ENCODE measurements around the gene KRTAP2-1.
"Not testable (repeated sequence)": the region's sequence is repeated elsewhere in the genome, so short reads cannot be mapped to it uniquely, and the experiment has no call there.

The KRTAP2-1 gene

GRCh38 chr17:41034346-41034935 is 12.7 kb downstream of the KRTAP2-1 start, which contains the start of gene KRTAP1-3:
TSS of gene KRTAP1-3 (minus strand) at chr17:41034874. CDS start at chr17:41034821, 53 bp downstream.
- not testable (repeated sequence) for H3K9me3 Mint-ChIP-seq, H3K27ac Mint-ChIP-seq, H3K4me1 Mint-ChIP-seq, H3K4me3 Mint-ChIP-seq, H3K36me3 Mint-ChIP-seq
- ATAC-seq = peak; percentile 41
- H3K27me3 Mint-ChIP-seq = peaks cover 48% of the 10 kb centered on the region

DNA sequence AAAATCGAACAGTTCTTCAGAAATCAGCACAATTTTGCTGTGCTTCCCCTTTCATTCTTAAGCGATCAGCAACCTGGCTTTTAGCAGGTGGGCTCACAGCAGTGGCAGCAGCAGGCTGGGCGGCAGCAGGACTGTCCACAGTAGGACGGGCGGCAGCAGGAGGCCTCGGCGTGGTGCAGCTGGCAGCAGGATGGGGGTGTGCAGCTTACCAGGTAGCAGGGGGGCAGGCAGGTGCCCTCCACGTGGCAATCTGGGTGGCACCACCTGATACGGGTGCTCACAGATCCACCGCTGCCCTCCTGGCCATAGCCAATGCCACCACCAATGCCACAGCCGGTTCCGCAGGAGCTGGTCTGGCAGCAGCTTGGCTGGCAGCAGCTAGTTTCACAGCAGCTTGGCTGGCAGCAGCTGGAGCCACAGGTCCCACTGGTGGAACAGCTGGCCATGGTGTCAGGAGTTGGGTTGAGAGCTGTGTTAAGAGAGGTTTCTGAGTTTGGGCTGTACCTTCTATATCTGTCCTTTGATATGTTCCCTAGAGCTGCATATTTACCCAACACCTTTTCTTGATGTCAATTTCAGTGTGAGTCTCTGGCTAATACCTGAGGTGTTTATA is 17.4 kb downstream of the KRTAP2-1 start, which contains the start of gene KRTAP1-4:
Gene KRTAP1-4 (minus strand): TSS at position 563 of the 613 bp plus-strand sequence. CDS start 117 bp downstream, at position 446.
- Mint-ChIP-seq H3K4me3 (no peak within 1 kb of the TSS), H3K36me3 (no peaks in the 10 kb centered on the region), H3K27me3 (peaks cover 65% of the 10 kb centered on the region), H3K4me1 (no peaks in the 10 kb centered on the region), H3K9me3 (no peaks in the 10 kb centered on the region), H3K27ac (no peak within 1 kb of the TSS)
- peak; percentile 12 for ATAC-seq

- no peak for ATAC-seq
- H3K36me3 Mint-ChIP-seq = no peaks in the 10 kb centered on the region
- H3K27me3 Mint-ChIP-seq = peaks cover 50% of the 10 kb centered on the region
- no peaks in the 10 kb centered on the region for H3K9me3 Mint-ChIP-seq
- no peak within 1 kb of the TSS for H3K4me3 Mint-ChIP-seq
- H3K27ac Mint-ChIP-seq = no peak within 1 kb of the TSS
- H3K4me1 Mint-ChIP-seq = no peaks in the 10 kb centered on the region
Measured at GRCh38 chr17:41026715-41027471, 20.2 kb downstream of the KRTAP2-1 start, which contains the start of gene KRTAP1-5. TSS of gene KRTAP1-5 (minus strand) at chr17:41027208. CDS start at chr17:41027155, 53 bp downstream.

GRCh38 chr17:41024697-41025096 is 22.4 kb downstream of the KRTAP2-1 start:
- Mint-ChIP-seq H3K4me3 (no peak overlapping the region), H3K4me1 (no peaks in the 10 kb centered on the region), H3K9me3 (peaks cover 5% of the 10 kb centered on the region), H3K27me3 (peaks cover 37% of the 10 kb centered on the region), H3K27ac (no peak overlapping the region), H3K36me3 (no peaks in the 10 kb centered on the region)
- ATAC-seq = no peak

GRCh38 chr17:41020336-41020735 is 26.8 kb downstream of the KRTAP2-1 start:
- H3K9me3 Mint-ChIP-seq = peaks cover 5% of the 10 kb centered on the region
- H3K4me3 Mint-ChIP-seq = no peak overlapping the region
- no peaks in the 10 kb centered on the region for H3K36me3 Mint-ChIP-seq
- H3K4me1 Mint-ChIP-seq = no peaks in the 10 kb centered on the region
- no peak overlapping the region for H3K27ac Mint-ChIP-seq
- ATAC-seq = no peak
- peaks cover 8% of the 10 kb centered on the region for H3K27me3 Mint-ChIP-seq

GRCh38 chr17:41019415-41019814 is 27.7 kb downstream of the KRTAP2-1 start:
- peaks cover 5% of the 10 kb centered on the region for H3K9me3 Mint-ChIP-seq
- H3K27me3 Mint-ChIP-seq = no peaks in the 10 kb centered on the region
- no peak overlapping the region for H3K27ac Mint-ChIP-seq
- no peak overlapping the region for H3K4me3 Mint-ChIP-seq
- H3K36me3 Mint-ChIP-seq = no peaks in the 10 kb centered on the region
- no peak for ATAC-seq
- H3K4me1 Mint-ChIP-seq = no peaks in the 10 kb centered on the region

- Mint-ChIP-seq H3K27ac (no peak overlapping the region), H3K27me3 (no peaks in the 10 kb centered on the region), H3K4me3 (no peak overlapping the region), H3K9me3 (peaks cover 5% of the 10 kb centered on the region), H3K4me1 (no peaks in the 10 kb centered on the region), H3K36me3 (no peaks in the 10 kb centered on the region)
- no peak for ATAC-seq
Measured at GRCh38 chr17:41018541-41018940, 28.6 kb downstream of the KRTAP2-1 start.

GRCh38 chr17:41016578-41017215 is 30.4 kb downstream of the KRTAP2-1 start:
- Mint-ChIP-seq H3K4me1 (no peaks in the 10 kb centered on the region), H3K36me3 (no peaks in the 10 kb centered on the region), H3K9me3 (peaks cover 5% of the 10 kb centered on the region), H3K4me3 (no peak overlapping the region), H3K27ac (no peak overlapping the region), H3K27me3 (no peaks in the 10 kb centered on the region)
- no peak for ATAC-seq

GRCh38 chr17:41015454-41015853 is 31.7 kb downstream of the KRTAP2-1 start:
- Mint-ChIP-seq H3K27me3 (no peaks in the 10 kb centered on the region), H3K4me3 (no peak overlapping the region), H3K36me3 (no peaks in the 10 kb centered on the region), H3K4me1 (no peaks in the 10 kb centered on the region), H3K9me3 (no peaks in the 10 kb centered on the region), H3K27ac (no peak overlapping the region)
- no peak for ATAC-seq

DNA sequence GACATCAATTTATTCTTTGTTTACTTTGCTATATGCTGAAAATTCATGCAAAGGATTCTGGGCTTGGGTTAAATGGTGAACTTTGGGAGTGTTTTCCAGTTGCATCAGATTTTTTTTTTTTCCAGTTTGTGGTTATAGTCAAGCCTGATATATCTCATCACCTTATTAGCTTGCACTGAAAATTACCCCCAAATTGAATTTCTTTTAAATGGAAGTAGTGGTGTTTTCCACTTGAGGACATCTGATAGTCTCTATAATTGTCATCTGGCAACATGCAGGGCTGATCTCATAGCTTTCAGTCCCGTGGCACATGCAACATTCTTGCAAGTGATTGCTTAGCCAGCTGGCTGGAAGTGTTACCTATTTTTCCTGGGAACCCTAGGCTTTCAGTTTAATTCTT is 33.5 kb downstream of the KRTAP2-1 start:
- no peaks in the 10 kb centered on the region for H3K9me3 Mint-ChIP-seq
- no peaks in the 10 kb centered on the region for H3K4me1 Mint-ChIP-seq
- H3K4me3 Mint-ChIP-seq = no peak overlapping the region
- ATAC-seq = no peak
- no peak overlapping the region for H3K27ac Mint-ChIP-seq
- H3K27me3 Mint-ChIP-seq = no peaks in the 10 kb centered on the region
- no peaks in the 10 kb centered on the region for H3K36me3 Mint-ChIP-seq

- H3K4me1 Mint-ChIP-seq = no peaks in the 10 kb centered on the region
- no peak overlapping the region for H3K4me3 Mint-ChIP-seq
- no peaks in the 10 kb centered on the region for H3K36me3 Mint-ChIP-seq
- ATAC-seq = no peak
- no peak overlapping the region for H3K27ac Mint-ChIP-seq
- no peaks in the 10 kb centered on the region for H3K9me3 Mint-ChIP-seq
- H3K27me3 Mint-ChIP-seq = no peaks in the 10 kb centered on the region
Measured at GRCh38 chr17:41013181-41013580, 33.9 kb downstream of the KRTAP2-1 start.

- H3K4me3 Mint-ChIP-seq = no peak overlapping the region
Measured at GRCh38 chr17:41012326-41013120, 34.6 kb downstream of the KRTAP2-1 start.

DNA sequence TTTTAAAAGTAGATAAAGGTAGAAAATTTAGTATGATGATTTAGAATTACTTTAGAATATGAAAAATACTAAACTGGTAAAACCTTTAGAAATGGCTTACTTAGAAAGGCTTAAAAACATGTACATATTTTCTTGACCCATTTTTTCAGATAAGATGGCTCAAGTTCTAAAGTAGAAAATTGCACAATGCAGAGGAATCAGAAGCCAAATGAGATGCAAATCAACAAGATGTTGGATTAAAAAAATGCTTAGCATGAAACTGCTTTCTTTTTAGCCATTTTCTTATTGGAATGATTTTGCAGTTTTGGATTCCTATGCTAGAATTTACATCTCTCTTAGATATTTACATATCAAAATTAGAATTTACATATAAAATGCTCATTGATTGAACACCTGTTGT is 36.7 kb downstream of the KRTAP2-1 start:
- Mint-ChIP-seq H3K27ac (no peak overlapping the region), H3K9me3 (no peaks in the 10 kb centered on the region), H3K4me1 (no peaks in the 10 kb centered on the region), H3K27me3 (no peaks in the 10 kb centered on the region), H3K36me3 (no peaks in the 10 kb centered on the region), H3K4me3 (no peak overlapping the region)
- no peak for ATAC-seq

More at GRCh38 chr17:41012326-41013120, 34.6 kb downstream of the KRTAP2-1 start:
- Mint-ChIP-seq H3K4me1 (no peaks in the 10 kb centered on the region), H3K9me3 (no peaks in the 10 kb centered on the region), H3K27ac (no peak overlapping the region), H3K27me3 (no peaks in the 10 kb centered on the region), H3K36me3 (no peaks in the 10 kb centered on the region)
- ATAC-seq = no peak

- H3K27me3 Mint-ChIP-seq = no peaks in the 10 kb centered on the region
- no peak for ATAC-seq
- no peaks in the 10 kb centered on the region for H3K36me3 Mint-ChIP-seq
- H3K27ac Mint-ChIP-seq = no peak overlapping the region
- H3K4me1 Mint-ChIP-seq = no peaks in the 10 kb centered on the region
- H3K9me3 Mint-ChIP-seq = no peaks in the 10 kb centered on the region
- H3K4me3 Mint-ChIP-seq = no peak overlapping the region
Measured at GRCh38 chr17:41009936-41010335, 37.2 kb downstream of the KRTAP2-1 start.

Measured in stimulated activated memory B cell treated with anti-CD40 and anti-IgM and Interleukin-4, amounts not matched to agents 10 μg/mL and 1 μg/mL and 100 μg/mL, for 72 hours (primary cell).